ENCODE measurements around the gene HECTD4. TPM values are rescaled to one million over a fixed set of nuclear protein-coding genes. Genes with fewer than 3 reads are reported as not detected.
A peak's percentile ranks its signal among the peaks of the same experiment; 100 is the strongest.

Gene HECTD4
- total RNA-seq, 1 donor from 2014 or later = 63.3 TPM

GRCh38 chr12:112236786-112237185, 145.4 kb downstream of the HECTD4 start:
- Mint-ChIP-seq H3K9me3 (ENCODE audit: unreplicated experiment) (no peaks in the 10 kb centered on the region), H3K36me3 (ENCODE audit: unreplicated experiment) (peaks cover 47% of the 10 kb centered on the region), H3K4me1 (ENCODE audit: unreplicated experiment) (no peaks in the 10 kb centered on the region), H3K4me3 (ENCODE audit: unreplicated experiment) (no peak overlapping the region), H3K27me3 (ENCODE audit: unreplicated experiment) (no peaks in the 10 kb centered on the region), H3K27ac (ENCODE audit: unreplicated experiment) (no peak overlapping the region)
- no peak for DNase-seq (ENCODE audit: extremely low spot score, unreplicated experiment)
- no peak for TF ChIP-seq CTCF (IDR thresholded peaks at IDR 0.05)

- H3K36me3 Mint-ChIP-seq (ENCODE audit: unreplicated experiment) = peaks cover 48% of the 10 kb centered on the region
- no peak for DNase-seq (ENCODE audit: extremely low spot score, unreplicated experiment)
- no peaks in the 10 kb centered on the region for H3K9me3 Mint-ChIP-seq (ENCODE audit: unreplicated experiment)
- no peak overlapping the region for H3K27ac Mint-ChIP-seq (ENCODE audit: unreplicated experiment)
- no peaks in the 10 kb centered on the region for H3K27me3 Mint-ChIP-seq (ENCODE audit: unreplicated experiment)
- H3K4me1 Mint-ChIP-seq (ENCODE audit: unreplicated experiment) = no peaks in the 10 kb centered on the region
- no peak overlapping the region for H3K4me3 Mint-ChIP-seq (ENCODE audit: unreplicated experiment)
- no peak for TF ChIP-seq CTCF (IDR thresholded peaks at IDR 0.05)
These were observed 145.8 kb downstream of the HECTD4 start for GRCh38 chr12:112236386-112236785.

GRCh38 chr12:112234303-112234702, 147.9 kb downstream of the HECTD4 start:
- Mint-ChIP-seq H3K27ac (ENCODE audit: unreplicated experiment) (no peak overlapping the region), H3K36me3 (ENCODE audit: unreplicated experiment) (peaks cover 58% of the 10 kb centered on the region), H3K9me3 (ENCODE audit: unreplicated experiment) (no peaks in the 10 kb centered on the region), H3K27me3 (ENCODE audit: unreplicated experiment) (no peaks in the 10 kb centered on the region), H3K4me3 (ENCODE audit: unreplicated experiment) (no peak overlapping the region), H3K4me1 (ENCODE audit: unreplicated experiment) (no peaks in the 10 kb centered on the region)
- DNase-seq (ENCODE audit: extremely low spot score, unreplicated experiment) = no peak
- TF ChIP-seq CTCF (IDR thresholded peaks at IDR 0.05) = no peak

DNA sequence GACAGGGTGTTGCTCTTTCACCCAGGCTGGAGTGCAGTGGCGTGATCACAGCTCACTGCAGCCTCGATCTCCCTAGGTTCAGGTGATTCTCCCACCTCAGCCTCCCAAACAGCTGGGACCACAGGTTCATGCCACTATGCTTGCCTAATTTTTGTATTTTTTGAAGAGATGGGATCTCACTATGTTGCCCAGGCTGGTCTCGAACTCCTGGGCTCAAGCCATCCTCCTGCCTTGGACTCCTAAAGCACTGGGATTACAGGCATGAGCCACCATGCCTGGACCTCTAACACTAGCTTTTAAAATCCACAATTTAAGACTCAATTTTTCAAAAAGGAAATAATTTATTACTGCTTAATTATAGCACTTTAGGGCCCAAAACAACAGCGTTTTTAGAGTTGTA, 149.0 kb downstream of the HECTD4 start:
- Mint-ChIP-seq H3K27me3 (ENCODE audit: unreplicated experiment) (no peaks in the 10 kb centered on the region), H3K4me1 (ENCODE audit: unreplicated experiment) (no peaks in the 10 kb centered on the region), H3K9me3 (ENCODE audit: unreplicated experiment) (no peaks in the 10 kb centered on the region), H3K36me3 (ENCODE audit: unreplicated experiment) (peaks cover 52% of the 10 kb centered on the region), H3K4me3 (ENCODE audit: unreplicated experiment) (no peak overlapping the region), H3K27ac (ENCODE audit: unreplicated experiment) (no peak overlapping the region)
- no peak for DNase-seq (ENCODE audit: extremely low spot score, unreplicated experiment)
- no peak for TF ChIP-seq CTCF (IDR thresholded peaks at IDR 0.05)

- H3K27me3 Mint-ChIP-seq (ENCODE audit: unreplicated experiment) = no peaks in the 10 kb centered on the region
- no peak overlapping the region for H3K4me3 Mint-ChIP-seq (ENCODE audit: unreplicated experiment)
- TF ChIP-seq CTCF (IDR thresholded peaks at IDR 0.05) = no peak
- H3K9me3 Mint-ChIP-seq (ENCODE audit: unreplicated experiment) = no peaks in the 10 kb centered on the region
- no peak overlapping the region for H3K27ac Mint-ChIP-seq (ENCODE audit: unreplicated experiment)
- DNase-seq (ENCODE audit: extremely low spot score, unreplicated experiment) = peak; percentile 2
- no peaks in the 10 kb centered on the region for H3K4me1 Mint-ChIP-seq (ENCODE audit: unreplicated experiment)
- peaks cover 48% of the 10 kb centered on the region for H3K36me3 Mint-ChIP-seq (ENCODE audit: unreplicated experiment)
These were observed 152.1 kb downstream of the HECTD4 start for GRCh38 chr12:112230136-112230535.
